Transverse colon (tissue), 4 donors: ENCODE results near the gene CD74. TPM values are rescaled to one million over a fixed set of nuclear protein-coding genes. Genes with fewer than 3 reads are reported as not detected.
A peak's percentile ranks its signal among the peaks of the same experiment; 100 is the strongest.

Source experiments
- DNase-seq: peaks from one replicate; pipeline ENCODE4 v3.0.0-alpha.2; 2019
- H3K27ac ChIP-seq, 4 donors: fragments of 200-600 bp; sonication (generic); 2 replicates each; pipeline ENCODE4 v1.5.1; 2016 to 2018; ENCODE audit warnings: inconsistent platforms in 4 of 4
- H3K27me3 ChIP-seq: fragments of 200-600 bp; sonication (generic); 2 replicates; pipeline ENCODE4 v1.5.1; 2017; ENCODE audit warnings: inconsistent platforms
- H3K36me3 ChIP-seq, 4 donors: fragments of 200-600 bp; sonication (generic); 2 replicates each; pipeline ENCODE4 v1.5.1; 2017 to 2019; ENCODE audit warnings: inconsistent platforms in 4 of 4
- H3K4me1 ChIP-seq, 4 donors: fragments of 200-600 bp; sonication (generic); 2 replicates each; pipeline ENCODE4 v1.5.1; 2017 to 2020; ENCODE audit warnings: inconsistent platforms in 4 of 4
- H3K4me3 ChIP-seq, 4 donors: fragments of 200-600 bp; sonication (generic); 1 replicate in 1 of 4; 2 replicates in 3 of 4; pipeline versions ENCODE4 v1.5.1 to v1.6.1; 2017 to 2019; ENCODE audit warnings: inconsistent platforms in 4 of 4
- H3K9me3 ChIP-seq, 2 donors: fragments of 200-600 bp; sonication (generic); 2 replicates each; pipeline ENCODE4 v1.5.1; 2017 to 2019; ENCODE audit warnings: inconsistent platforms in 2 of 2
- EP300 ChIP-seq: sonication (generic); formaldehyde crosslinking; IDR thresholded peaks from one replicate; pipeline ENCODE4 v1.6.1; 2017; ENCODE audit warnings: antibody characterized with exemption, low read depth
- POLR2A ChIP-seq: fragments of 450-650 bp; IDR thresholded peaks from one replicate; pipeline ENCODE4 v1.6.1; 2016; ENCODE audit warnings: antibody characterized with exemption, mild to moderate bottlenecking, moderate library complexity
- POLR2AphosphoS5 ChIP-seq, 3 donors: sonication (generic); formaldehyde crosslinking; IDR thresholded peaks; one replicate each; pipeline ENCODE4 v1.6.1; 2016; ENCODE audit warnings: antibody characterized with exemption in 3 of 3
- WGBS, 2 donors: methylation state at CpG; one replicate each; pipeline ENCODE4 v1.1.5; 2018; ENCODE audit warnings: low coverage in 1 of 2; 5-methylcytosine and 5-hydroxymethylcytosine counted together
- in situ Hi-C, 4 donors: fragments of 200-750 bp; cut with MboI; loops; one replicate each; pipeline versions ENCODE4 v1.15.0 to v1.15.1; 2017; ENCODE audit warnings: low sequenced_read_pairs in 3 of 4, low pct_ligation_motif_present in 1 of 4, low pct_unique_long_range_greater_than_20kb in 1 of 4
- intact Hi-C: fragments of 100-400 bp; cut with DNase I; formaldehyde crosslinking; loops from one replicate; pipeline ENCODE4 v1.15.1; 2023; ENCODE audit warnings: low total_unique reads
- total RNA-seq, 4 donors: library from RNA; depleted of rRNA; stranded (reverse); fragments of >200 nt; gene quantifications; one replicate each; pipeline ENCODE4 v1.1.0, GENCODE V29; 2016
- TF ChIP-seq, protein P1 (sequence below), 5 experiments: fragments of 200-600 bp in 3 of 5; fragments of 450-650 bp in 2 of 5; sonication (generic) in 3 of 5; IDR thresholded peaks; 1 replicate in 2 of 5; 2 replicates in 3 of 5; pipeline ENCODE4 v1.5.1; 2016 to 2017; ENCODE audit warnings: antibody characterized with exemption in 5 of 5, inconsistent platforms in 3 of 5, mild to moderate bottlenecking in 2 of 5, moderate library complexity in 1 of 5

CD74 gene
- total RNA-seq, 4 donors from 2014 or later: 54.3 to 451 (median 259) TPM

DNA sequence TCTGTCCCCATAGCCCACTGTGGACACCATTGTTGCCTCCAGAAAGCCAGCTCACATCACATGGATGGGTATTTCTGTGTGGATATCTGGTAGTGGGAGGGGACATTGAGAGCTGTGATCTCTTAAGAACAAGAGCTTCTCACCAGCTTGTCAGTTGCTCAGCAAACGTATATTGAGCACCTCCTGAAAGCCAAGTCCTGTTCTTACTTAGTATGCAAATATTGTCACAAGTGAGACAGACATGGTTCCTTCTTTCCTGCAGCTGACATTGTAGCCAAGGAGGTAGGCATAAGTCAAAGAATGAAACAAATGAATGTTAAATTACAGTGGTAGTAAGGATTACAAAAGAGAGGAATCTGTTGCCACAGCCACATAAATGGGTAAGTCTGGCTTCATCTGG lies 51.4 kb downstream of the CD74 start:
- peaks cover 9 to 22% (median 13%) of the 10 kb centered on the region in 4 donors for H3K4me1 ChIP-seq
- TF ChIP-seq, protein P1, sequence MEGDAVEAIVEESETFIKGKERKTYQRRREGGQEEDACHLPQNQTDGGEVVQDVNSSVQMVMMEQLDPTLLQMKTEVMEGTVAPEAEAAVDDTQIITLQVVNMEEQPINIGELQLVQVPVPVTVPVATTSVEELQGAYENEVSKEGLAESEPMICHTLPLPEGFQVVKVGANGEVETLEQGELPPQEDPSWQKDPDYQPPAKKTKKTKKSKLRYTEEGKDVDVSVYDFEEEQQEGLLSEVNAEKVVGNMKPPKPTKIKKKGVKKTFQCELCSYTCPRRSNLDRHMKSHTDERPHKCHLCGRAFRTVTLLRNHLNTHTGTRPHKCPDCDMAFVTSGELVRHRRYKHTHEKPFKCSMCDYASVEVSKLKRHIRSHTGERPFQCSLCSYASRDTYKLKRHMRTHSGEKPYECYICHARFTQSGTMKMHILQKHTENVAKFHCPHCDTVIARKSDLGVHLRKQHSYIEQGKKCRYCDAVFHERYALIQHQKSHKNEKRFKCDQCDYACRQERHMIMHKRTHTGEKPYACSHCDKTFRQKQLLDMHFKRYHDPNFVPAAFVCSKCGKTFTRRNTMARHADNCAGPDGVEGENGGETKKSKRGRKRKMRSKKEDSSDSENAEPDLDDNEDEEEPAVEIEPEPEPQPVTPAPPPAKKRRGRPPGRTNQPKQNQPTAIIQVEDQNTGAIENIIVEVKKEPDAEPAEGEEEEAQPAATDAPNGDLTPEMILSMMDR (IDR thresholded peaks at IDR 0.05): no peak
- TF ChIP-seq POLR2AphosphoS5 (IDR thresholded peaks at IDR 0.05): no peak
- TF ChIP-seq POLR2A: no peak
- no peak for TF ChIP-seq EP300
- in situ Hi-C loops: no loop called here
- DNase-seq: no peak
- no peaks in the 10 kb centered on the region for H3K27me3 ChIP-seq
- peaks cover 0 to 19% (median 6%) of the 10 kb centered on the region in 4 donors for H3K36me3 ChIP-seq
- intact Hi-C loops: no loop called here
- 73% methylated on average over 1 of the region's 1 CpG; no CpG with 5 or more reads in 1 of the 2 donors for WGBS, 2 donors
- H3K27ac ChIP-seq: no peak overlapping the region
- no peak overlapping the region for H3K4me3 ChIP-seq
- no peaks in the 10 kb centered on the region for H3K9me3 ChIP-seq

DNA sequence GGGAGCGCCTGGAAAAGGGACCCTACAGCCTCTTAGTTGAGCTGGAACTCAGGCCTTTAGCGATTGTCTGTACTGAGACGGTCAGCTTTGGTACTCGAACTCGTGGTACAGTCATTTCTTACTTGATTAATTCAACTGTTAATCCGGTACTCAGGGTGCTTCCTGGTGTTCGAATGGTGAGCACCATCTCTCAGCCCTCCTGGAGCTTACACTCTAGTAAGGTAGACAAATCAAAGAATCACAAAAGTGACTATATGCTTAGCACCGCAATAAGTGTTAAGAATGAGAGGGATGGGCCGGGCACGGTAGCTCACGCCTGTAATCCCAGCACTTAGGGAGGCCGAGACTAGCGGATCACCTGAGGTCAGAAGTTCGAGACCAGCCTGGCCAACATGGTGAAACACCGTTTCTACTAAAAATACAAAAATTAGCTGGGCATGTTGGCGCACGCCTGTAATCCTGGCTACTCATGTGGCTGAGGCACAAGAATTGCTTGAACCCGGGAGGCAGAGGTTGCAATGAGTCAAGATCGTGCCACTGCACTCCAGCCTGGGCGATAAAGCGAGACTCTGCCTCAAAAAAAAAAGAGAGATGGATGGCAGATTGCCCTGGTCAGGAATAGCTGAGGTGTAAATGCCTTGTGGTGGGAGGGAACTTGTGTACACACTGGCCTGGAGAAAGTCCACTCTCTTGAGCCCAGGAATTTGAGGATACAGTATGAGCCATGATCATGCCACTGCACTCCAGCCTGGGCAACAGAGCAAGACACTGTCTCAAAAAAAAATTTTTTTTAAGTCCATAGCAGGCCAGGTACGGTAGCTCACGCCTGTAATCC lies 54.2 kb downstream of the CD74 start:
- Histone ChIP-seq H3K9me3 (no peaks in the 10 kb centered on the region), H3K4me3 (peak overlapping the region; percentile 71 to 92 (median 79)), H3K36me3 (peaks cover 0 to 4% (median 0%) of the 10 kb centered on the region in 4 donors), H3K4me1 (peaks cover 9 to 22% (median 13%) of the 10 kb centered on the region in 4 donors), H3K27me3 (no peaks in the 10 kb centered on the region), H3K27ac (peak overlapping the region; percentile 73 to 84 (median 75))
- no peak for TF ChIP-seq POLR2A
- TF ChIP-seq EP300: no peak
- TF ChIP-seq, protein P1 (IDR thresholded peaks at IDR 0.05): no peak
- TF ChIP-seq POLR2AphosphoS5 (IDR thresholded peaks at IDR 0.05): no peak
- DNase-seq: no peak
- in situ Hi-C loops (no loop called here), intact Hi-C loops (no loop called here)
- 45 to 55% methylated on average over 11 to 23 of the region's 23 CpGs for WGBS, 2 donors

DNA sequence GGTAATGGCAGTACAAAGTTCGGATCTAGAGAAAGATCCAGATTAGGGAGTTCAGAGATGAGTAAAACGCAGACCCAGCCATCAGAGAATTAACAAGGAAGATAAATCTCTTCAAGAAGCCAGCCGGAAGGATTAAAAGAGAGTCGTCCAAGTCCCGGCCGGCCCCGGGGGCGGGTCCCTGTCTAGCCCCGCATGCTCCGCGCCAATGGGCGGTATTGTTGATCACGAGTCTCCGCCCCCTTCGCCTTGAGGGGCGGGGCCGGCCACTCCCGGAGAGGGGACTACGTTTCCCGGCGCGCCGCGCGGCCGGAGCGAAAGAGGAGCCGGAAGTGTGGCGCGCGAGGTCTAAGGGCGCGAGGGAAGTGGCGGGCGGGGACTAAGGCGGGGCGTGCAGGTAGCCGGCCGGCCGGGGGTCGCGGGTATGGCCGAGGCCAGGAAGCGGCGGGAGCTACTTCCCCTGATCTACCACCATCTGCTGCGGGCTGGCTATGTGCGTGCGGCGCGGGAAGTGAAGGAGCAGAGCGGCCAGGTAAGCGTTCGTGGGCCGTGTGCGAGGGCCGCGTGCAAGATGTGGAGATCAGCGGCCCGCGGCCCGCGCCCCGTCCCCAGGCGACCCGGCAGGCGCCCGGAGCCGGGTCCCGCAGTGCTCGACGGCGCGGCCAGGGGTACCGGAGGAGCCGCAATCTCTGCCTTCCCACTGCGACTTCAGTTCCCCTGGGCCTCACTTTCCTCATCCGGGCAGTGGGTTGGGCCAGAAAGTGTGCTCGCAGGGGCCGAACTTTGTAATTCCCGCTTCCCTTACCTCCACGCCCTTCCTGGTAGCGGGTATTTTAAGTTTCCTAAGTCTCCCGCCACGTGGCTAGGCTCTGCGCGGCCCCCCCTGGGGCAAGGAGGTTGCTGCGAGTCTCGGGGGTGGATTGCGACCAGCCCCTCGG lies 55.1 kb downstream of the CD74 start, which contains the start of gene TCOF1:
TCOF1 (plus strand) TSS at position 372 of the 935 bp plus-strand sequence; CDS start at position 422, 50 bp downstream.
- intact Hi-C loops (no loop called here), in situ Hi-C loops (no loop called here)
- Histone ChIP-seq H3K36me3 (peaks cover 0 to 4% (median 0%) of the 10 kb centered on the region in 4 donors), H3K4me1 (peaks cover 9 to 27% (median 15%) of the 10 kb centered on the region in 4 donors), H3K9me3 (no peaks in the 10 kb centered on the region), H3K27me3 (no peaks in the 10 kb centered on the region), H3K4me3 (peak within 1 kb of the TSS; percentile 71 to 92 (median 79)), H3K27ac (peak within 1 kb of the TSS; percentile 73 to 84 (median 75))
- peak; percentile 99 for DNase-seq
- TF ChIP-seq EP300 (no peak), POLR2AphosphoS5 (IDR thresholded peaks at IDR 0.05) (peak in 2 of 3 donors; percentile 14 to 29)
- 1 to 2% methylated on average over 11 to 71 of the region's 90 CpGs for WGBS, 2 donors

DNA sequence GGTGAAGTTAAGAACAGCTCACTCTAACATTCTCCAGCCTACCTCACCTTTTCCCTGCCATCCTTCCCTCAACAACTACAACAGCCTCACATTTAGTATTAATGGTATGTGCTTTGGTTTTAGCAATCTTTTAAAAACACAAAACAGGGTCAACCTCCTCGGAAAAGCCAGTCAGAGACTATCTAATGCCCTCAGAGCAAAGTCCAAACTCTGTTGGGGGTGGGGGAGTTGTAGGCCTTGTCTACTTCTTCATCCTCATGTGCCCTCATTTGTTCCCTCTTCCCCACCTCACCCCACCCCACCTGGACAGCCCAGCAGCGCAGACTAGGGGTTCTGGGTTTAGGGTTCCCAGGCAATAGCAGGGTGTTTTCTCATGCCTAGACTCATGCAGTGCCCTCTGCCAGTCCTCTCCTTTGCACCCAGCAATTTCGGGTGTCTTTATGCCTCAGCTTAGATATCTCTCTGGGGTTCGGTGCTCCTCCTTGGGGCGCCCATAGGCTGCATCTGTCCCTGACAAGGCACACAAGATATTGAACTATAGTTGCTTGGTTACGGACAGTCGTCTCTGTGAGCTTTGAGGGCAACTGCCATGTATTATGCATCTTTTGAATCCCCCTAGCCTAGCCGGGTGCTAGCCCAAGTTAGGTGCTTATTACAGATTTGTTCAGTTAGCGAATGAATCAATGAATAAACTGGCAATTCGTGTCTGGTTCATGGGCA lies 56.0 kb downstream of the CD74 start:
- H3K27me3 ChIP-seq: no peaks in the 10 kb centered on the region
- peaks cover 9 to 30% (median 17%) of the 10 kb centered on the region in 4 donors for H3K4me1 ChIP-seq
- no peaks in the 10 kb centered on the region for H3K36me3 ChIP-seq
- TF ChIP-seq EP300 (no peak), POLR2AphosphoS5 (IDR thresholded peaks at IDR 0.05) (no peak), POLR2A (no peak)
- TF ChIP-seq, protein P1 (IDR thresholded peaks at IDR 0.05): no peak
- no peak for DNase-seq
- no peaks in the 10 kb centered on the region for H3K9me3 ChIP-seq
- intact Hi-C loops (no loop called here), in situ Hi-C loops (no loop called here)
- peak overlapping the region; percentile 62 to 84 (median 74) for H3K27ac ChIP-seq
- H3K4me3 ChIP-seq: peak overlapping the region in 3 of 4 donors; percentile 71 to 92 (median 79)
- 63 to 66% methylated on average over 6 to 10 of the region's 10 CpGs for WGBS, 2 donors
